ENCODE data around the gene CCDC175.

DNA sequence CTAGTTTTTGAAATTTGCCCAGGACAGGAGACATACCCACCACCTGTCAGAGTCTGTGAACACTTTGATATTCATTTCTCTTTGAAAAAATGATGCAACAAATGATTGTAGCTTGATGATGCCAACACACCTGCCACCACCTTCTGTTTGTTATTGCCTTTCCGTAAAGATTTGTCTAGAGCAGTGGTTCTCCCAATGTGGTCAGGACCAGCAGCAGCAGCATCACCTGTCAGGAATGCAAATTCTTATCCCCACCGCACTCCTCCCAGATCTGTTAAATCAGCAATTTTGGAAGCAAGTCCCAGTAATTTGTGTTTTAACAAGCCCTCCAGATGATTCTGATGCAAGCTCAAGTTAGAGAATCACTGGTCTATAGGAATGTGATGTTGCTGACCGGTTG lies 9.9 kb downstream of the CCDC175 start:
- TF ChIP-seq, protein P1, sequence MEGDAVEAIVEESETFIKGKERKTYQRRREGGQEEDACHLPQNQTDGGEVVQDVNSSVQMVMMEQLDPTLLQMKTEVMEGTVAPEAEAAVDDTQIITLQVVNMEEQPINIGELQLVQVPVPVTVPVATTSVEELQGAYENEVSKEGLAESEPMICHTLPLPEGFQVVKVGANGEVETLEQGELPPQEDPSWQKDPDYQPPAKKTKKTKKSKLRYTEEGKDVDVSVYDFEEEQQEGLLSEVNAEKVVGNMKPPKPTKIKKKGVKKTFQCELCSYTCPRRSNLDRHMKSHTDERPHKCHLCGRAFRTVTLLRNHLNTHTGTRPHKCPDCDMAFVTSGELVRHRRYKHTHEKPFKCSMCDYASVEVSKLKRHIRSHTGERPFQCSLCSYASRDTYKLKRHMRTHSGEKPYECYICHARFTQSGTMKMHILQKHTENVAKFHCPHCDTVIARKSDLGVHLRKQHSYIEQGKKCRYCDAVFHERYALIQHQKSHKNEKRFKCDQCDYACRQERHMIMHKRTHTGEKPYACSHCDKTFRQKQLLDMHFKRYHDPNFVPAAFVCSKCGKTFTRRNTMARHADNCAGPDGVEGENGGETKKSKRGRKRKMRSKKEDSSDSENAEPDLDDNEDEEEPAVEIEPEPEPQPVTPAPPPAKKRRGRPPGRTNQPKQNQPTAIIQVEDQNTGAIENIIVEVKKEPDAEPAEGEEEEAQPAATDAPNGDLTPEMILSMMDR (conservative IDR thresholded peaks at IDR 0.05; ENCODE audit: low read length), result no peak
- TF ChIP-seq EZH2phosphoT487 (IDR thresholded peaks at IDR 0.05; ENCODE audit: borderline replicate concordance), result no peak
